Measurements from ENCODE around the gene SRP68.
"Not testable (repeated sequence)": the region's sequence is repeated elsewhere in the genome, so short reads cannot be mapped to it uniquely, and the experiment has no call there.

The SRP68 gene

GRCh38 chr17:76089680-76090516, 17.6 kb upstream of the SRP68 start:
- no peak for DNase-seq

- DNase-seq: no peak
Observed at GRCh38 chr17:76088868-76089576, 16.7 kb upstream of the SRP68 start.

GRCh38 chr17:76088041-76088867, 15.9 kb upstream of the SRP68 start:
- no peak for DNase-seq

GRCh38 chr17:76087531-76087930, 15.2 kb upstream of the SRP68 start:
- DNase-seq: no peak

- DNase-seq: no peak
Observed at GRCh38 chr17:76086384-76086783, 14.1 kb upstream of the SRP68 start.

- DNase-seq: no peak
Observed at GRCh38 chr17:76085731-76086366, 13.5 kb upstream of the SRP68 start.

GRCh38 chr17:76085066-76085730, 12.9 kb upstream of the SRP68 start:
- DNase-seq: no peak

- no peak for DNase-seq
Observed at GRCh38 chr17:76083536-76084182, 11.3 kb upstream of the SRP68 start.

GRCh38 chr17:76082326-76083251, 10.3 kb upstream of the SRP68 start:
- DNase-seq: no peak

- no peak for DNase-seq
Observed at GRCh38 chr17:76081295-76082210, 9.2 kb upstream of the SRP68 start.

- DNase-seq: no peak
Observed at GRCh38 chr17:76080768-76081287, 8.5 kb upstream of the SRP68 start.

GRCh38 chr17:76079956-76080767, 7.8 kb upstream of the SRP68 start:
- no peak for DNase-seq

- DNase-seq: no peak
Observed at GRCh38 chr17:76079535-76079955, 7.2 kb upstream of the SRP68 start.

GRCh38 chr17:76078860-76079534, 6.7 kb upstream of the SRP68 start, which contains the start of gene ZACN:
Gene ZACN (plus strand): TSS chr17:76079182. CDS start chr17:76079265, 83 bp downstream.
- DNase-seq: no peak

- not testable (repeated sequence) for DNase-seq
Observed at GRCh38 chr17:76078370-76078769, 6.1 kb upstream of the SRP68 start.

GRCh38 chr17:76077584-76078110, 5.3 kb upstream of the SRP68 start:
- DNase-seq: no peak
